Heart left ventricle (tissue), 16 donors: Measurements from ENCODE around the gene DOCK2. TPM values are rescaled to one million over a fixed set of nuclear protein-coding genes. Genes with fewer than 3 reads are reported as not detected.

Experiments used
- ATAC-seq, 4 donors: fragments of 200-7000 bp; cut with Tn5 transposase; one replicate each; pipeline ENCODE4 v1.9.1; 2020 to 2022; ENCODE audit warnings: moderate library complexity in 4 of 4, mild to moderate bottlenecking in 3 of 4, moderate number of reproducible peaks in 1 of 4
- DNase-seq, 5 donors: peaks; one replicate each; pipeline ENCODE4 v3.0.0-alpha.2; 2020
- H3K27ac ChIP-seq, 12 donors: fragments of 200-600 bp; sonication (generic) in 4 of 12; one replicate each; pipeline versions ENCODE4 v1.5.0 to v1.8.0; 2016 to 2022; ENCODE audit warnings: mild to moderate bottlenecking in 2 of 12
- H3K27me3 ChIP-seq, 9 donors: fragments of 200-600 bp; sonication (generic) in 2 of 9; one replicate each; pipeline versions ENCODE4 v1.5.1 to v1.8.0; 2016 to 2022; ENCODE audit warnings: mild to moderate bottlenecking in 3 of 9
- H3K36me3 ChIP-seq, 9 donors: fragments of 200-600 bp; sonication (generic) in 2 of 9; one replicate each; pipeline versions ENCODE4 v1.5.0 to v1.8.0; 2018 to 2022; ENCODE audit warnings: mild to moderate bottlenecking in 2 of 9
- H3K4me1 ChIP-seq, 12 donors: fragments of 200-600 bp; sonication (generic) in 4 of 12; one replicate each; pipeline versions ENCODE4 v1.5.0 to v1.8.0; 2016 to 2022; ENCODE audit warnings: mild to moderate bottlenecking in 3 of 12
- H3K4me3 ChIP-seq, 12 donors: fragments of 200-600 bp; sonication (generic) in 4 of 12; one replicate each; pipeline versions ENCODE4 v1.5.0 to v1.8.0; 2017 to 2022; ENCODE audit warnings: mild to moderate bottlenecking in 9 of 12, moderate library complexity in 4 of 12
- H3K9me3 ChIP-seq, 12 donors: fragments of 200-600 bp; sonication (generic) in 4 of 12; one replicate each; pipeline versions ENCODE4 v1.5.0 to v1.8.0; 2016 to 2022; ENCODE audit warnings: mild to moderate bottlenecking in 1 of 12
- CTCF ChIP-seq, 12 donors: fragments of 200-600 bp; sonication (generic) in 4 of 12; IDR thresholded peaks; one replicate each; pipeline versions ENCODE4 v1.5.0 to v1.8.0; 2018 to 2022; ENCODE audit warnings: antibody characterized with exemption in 12 of 12, mild to moderate bottlenecking in 5 of 12
- POLR2A ChIP-seq, 2 donors: fragments of 450-650 bp; IDR thresholded peaks; one replicate each; pipeline ENCODE4 v1.6.1; 2017; ENCODE audit warnings: antibody characterized with exemption in 2 of 2, mild to moderate bottlenecking in 2 of 2, moderate library complexity in 2 of 2
- WGBS, 4 donors: extraction: QIAGEN DNeasy Blood & Tissue Kit in 2 of 4; methylation state at CpG; one replicate each; pipeline versions ENCODE4 v1.1.5 to v1.1.7; 2013 to 2018; 5-methylcytosine and 5-hydroxymethylcytosine counted together
- intact Hi-C, 10 donors: fragments of 100-400 bp; cut with DNase I; formaldehyde crosslinking; loops; one replicate each; pipeline versions ENCODE4 v1.11.1 to v1.14.2; 2022
- polyA plus RNA-seq, 2 donors: library from polyadenylated mRNA; stranded (reverse); fragments of 200-250 nt; gene quantifications; one replicate each; pipeline ENCODE4 v1.2.3, GENCODE V29; 2013
- total RNA-seq, 9 donors: library from RNA; depleted of rRNA in 2 of 9; stranded (reverse); fragments of >200 nt in 2 of 9; fragmentation: NEBNext Ultra II Directional in 3 of 9; extraction: Animal tissue kit (Norgen Biotek cat#: 25700) in 3 of 9; gene quantifications; one replicate each; pipeline versions ENCODE4 v1.1.0 to v1.2.4, GENCODE V29; 2016 to 2023
- donor health status: ischemic (EF 13 %, LVEDD 7.1; RV severe dilation, severe dysfunction).
- donor health status: healthy with polysubstance abuse.
- donor health status: DM: no; HTN: yes; CAD: no.
- donor health status: DM: no; HTN: no; CAD: no.
- donor health status: ischemic (EF 25% LVEDD 6.9; RV normal size, moderate dysfunction).
- donor health status: ischemic (EF 25% LVEDD 5.7; RV mildly dilated, moderate dysfunction).
- donor health status: healthy.
- donor health status: DM: yes; HTN: yes; CAD: no.
- donor health status: ischemic (EF 35%, LVEDD 5.7; RV mildly dilated, moderate dysfunction).
- donor health status: nonischemic (EF 11% LVEDD 7.7; RV severe dilation, severe dysfunction).
- donor health status: DM: yes; HTN: yes; CAD: no.
- donor health status: PGD.
- donor health status: ischemic (EF 29% LVEDD 5.4; RV normal size, mild dysfunction).
- donor health status: nonischemic (EF 23%, LVEDD 6.1; RV moderate dilation, normal function).

Gene DOCK2
- total and polyA plus RNA-seq, 11 donors, result 0.80 to 59.5 (median 4.6) TPM

GRCh38 chr5:169911448-169912212 lies 274.6 kb downstream of the DOCK2 start:
- no peak for TF ChIP-seq POLR2A (IDR thresholded peaks at IDR 0.05)
- TF ChIP-seq CTCF (IDR thresholded peaks at IDR 0.05), result no peak
- intact Hi-C loops, result no loop called here
- Histone ChIP-seq H3K27ac (no peak overlapping the region), H3K4me3 (no peak overlapping the region), H3K36me3 (no peaks in the 10 kb centered on the region), H3K27me3 (no peaks in the 10 kb centered on the region), H3K4me1 (no peaks in the 10 kb centered on the region), H3K9me3 (no peaks in the 10 kb centered on the region)
- DNase-seq (no peak), ATAC-seq (no peak)
- WGBS, 4 donors, result 72 to 85% (median 83%) methylated on average over 4 of the region's 4 CpGs

GRCh38 chr5:169913479-169913878 lies 276.4 kb downstream of the DOCK2 start:
- WGBS, 4 donors, result 71 to 80% (median 75%) methylated on average over 2 of the region's 2 CpGs
- Histone ChIP-seq H3K4me3 (no peak overlapping the region), H3K36me3 (no peaks in the 10 kb centered on the region), H3K27ac (no peak overlapping the region), H3K9me3 (no peaks in the 10 kb centered on the region), H3K4me1 (no peaks in the 10 kb centered on the region), H3K27me3 (no peaks in the 10 kb centered on the region)
- ATAC-seq (no peak), DNase-seq (no peak)
- intact Hi-C loops, result no loop called here
- TF ChIP-seq CTCF (IDR thresholded peaks at IDR 0.05), result no peak
- no peak for TF ChIP-seq POLR2A (IDR thresholded peaks at IDR 0.05)

GRCh38 chr5:169914766-169915165 lies 277.7 kb downstream of the DOCK2 start:
- ATAC-seq, result peak in 1 of 4 donors; percentile 34
- 25 to 42% (median 32%) methylated on average over 2 of the region's 2 CpGs for WGBS, 4 donors

GRCh38 chr5:169917500-169917899 lies 280.4 kb downstream of the DOCK2 start:
- Histone ChIP-seq H3K27ac (no peak overlapping the region), H3K4me1 (no peaks in the 10 kb centered on the region), H3K36me3 (no peaks in the 10 kb centered on the region), H3K9me3 (no peaks in the 10 kb centered on the region), H3K4me3 (no peak overlapping the region), H3K27me3 (no peaks in the 10 kb centered on the region)
- intact Hi-C loops, result no loop called here
- 73 to 83% (median 80%) methylated on average over 2 of the region's 2 CpGs for WGBS, 4 donors
- ATAC-seq (no peak), DNase-seq (no peak)
- TF ChIP-seq CTCF (IDR thresholded peaks at IDR 0.05), result no peak
- no peak for TF ChIP-seq POLR2A (IDR thresholded peaks at IDR 0.05)

More at GRCh38 chr5:169914766-169915165, 277.7 kb downstream of the DOCK2 start:
- intact Hi-C loops, result no loop called here
- H3K27ac ChIP-seq, result no peak overlapping the region
- no peak for DNase-seq
- H3K36me3 ChIP-seq, result no peaks in the 10 kb centered on the region
- no peaks in the 10 kb centered on the region for H3K4me1 ChIP-seq
- TF ChIP-seq CTCF (IDR thresholded peaks at IDR 0.05) (no peak), POLR2A (IDR thresholded peaks at IDR 0.05) (no peak)
- H3K27me3 ChIP-seq, result no peaks in the 10 kb centered on the region
- H3K4me3 ChIP-seq, result no peak overlapping the region
- no peaks in the 10 kb centered on the region for H3K9me3 ChIP-seq
